ENCODE results near the gene TRIM45.

DNA sequence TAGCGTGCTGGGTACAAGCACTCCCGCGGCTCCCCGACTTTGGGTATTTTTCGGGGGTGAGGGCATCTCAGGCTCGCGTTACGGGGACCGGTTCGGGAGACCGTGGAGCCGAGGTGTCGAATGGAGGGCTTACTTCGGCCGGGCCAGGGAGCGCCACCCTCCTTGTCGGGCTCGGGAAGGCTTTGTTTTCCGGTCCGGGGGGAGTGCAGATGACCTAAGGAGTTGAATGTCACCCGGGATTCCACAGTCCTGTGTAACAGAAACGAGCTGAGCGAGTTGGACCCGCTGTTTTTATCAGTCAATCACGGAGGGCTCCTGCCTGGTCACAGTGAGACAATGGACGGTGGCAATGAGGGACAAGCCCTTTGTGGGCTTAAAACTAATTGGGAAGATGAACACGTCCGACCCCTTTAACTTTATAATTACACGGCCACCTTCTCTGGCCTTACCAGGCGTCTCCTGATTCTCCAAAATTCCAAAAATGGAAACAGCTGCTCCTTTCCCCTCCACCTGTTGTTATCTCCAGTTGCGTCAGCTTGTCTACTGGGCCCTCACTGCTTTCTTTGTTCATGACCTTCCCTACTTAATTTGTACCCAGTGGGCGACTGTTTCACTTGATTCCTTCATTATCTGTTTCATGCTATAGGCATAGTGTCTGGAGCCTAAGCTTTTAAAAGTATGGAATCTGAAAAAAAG lies 929 bp upstream of the TRIM45 start:
- TF ChIP-seq, protein P1, sequence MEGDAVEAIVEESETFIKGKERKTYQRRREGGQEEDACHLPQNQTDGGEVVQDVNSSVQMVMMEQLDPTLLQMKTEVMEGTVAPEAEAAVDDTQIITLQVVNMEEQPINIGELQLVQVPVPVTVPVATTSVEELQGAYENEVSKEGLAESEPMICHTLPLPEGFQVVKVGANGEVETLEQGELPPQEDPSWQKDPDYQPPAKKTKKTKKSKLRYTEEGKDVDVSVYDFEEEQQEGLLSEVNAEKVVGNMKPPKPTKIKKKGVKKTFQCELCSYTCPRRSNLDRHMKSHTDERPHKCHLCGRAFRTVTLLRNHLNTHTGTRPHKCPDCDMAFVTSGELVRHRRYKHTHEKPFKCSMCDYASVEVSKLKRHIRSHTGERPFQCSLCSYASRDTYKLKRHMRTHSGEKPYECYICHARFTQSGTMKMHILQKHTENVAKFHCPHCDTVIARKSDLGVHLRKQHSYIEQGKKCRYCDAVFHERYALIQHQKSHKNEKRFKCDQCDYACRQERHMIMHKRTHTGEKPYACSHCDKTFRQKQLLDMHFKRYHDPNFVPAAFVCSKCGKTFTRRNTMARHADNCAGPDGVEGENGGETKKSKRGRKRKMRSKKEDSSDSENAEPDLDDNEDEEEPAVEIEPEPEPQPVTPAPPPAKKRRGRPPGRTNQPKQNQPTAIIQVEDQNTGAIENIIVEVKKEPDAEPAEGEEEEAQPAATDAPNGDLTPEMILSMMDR (IDR thresholded peaks at IDR 0.05) = no peak
- TF ChIP-seq EP300 (IDR thresholded peaks at IDR 0.05) = no peak

All from ovary (tissue), 3 donors.